ENCODE data around the gene GPR21.

GPR21 gene, protein sequence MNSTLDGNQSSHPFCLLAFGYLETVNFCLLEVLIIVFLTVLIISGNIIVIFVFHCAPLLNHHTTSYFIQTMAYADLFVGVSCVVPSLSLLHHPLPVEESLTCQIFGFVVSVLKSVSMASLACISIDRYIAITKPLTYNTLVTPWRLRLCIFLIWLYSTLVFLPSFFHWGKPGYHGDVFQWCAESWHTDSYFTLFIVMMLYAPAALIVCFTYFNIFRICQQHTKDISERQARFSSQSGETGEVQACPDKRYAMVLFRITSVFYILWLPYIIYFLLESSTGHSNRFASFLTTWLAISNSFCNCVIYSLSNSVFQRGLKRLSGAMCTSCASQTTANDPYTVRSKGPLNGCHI

DNA sequence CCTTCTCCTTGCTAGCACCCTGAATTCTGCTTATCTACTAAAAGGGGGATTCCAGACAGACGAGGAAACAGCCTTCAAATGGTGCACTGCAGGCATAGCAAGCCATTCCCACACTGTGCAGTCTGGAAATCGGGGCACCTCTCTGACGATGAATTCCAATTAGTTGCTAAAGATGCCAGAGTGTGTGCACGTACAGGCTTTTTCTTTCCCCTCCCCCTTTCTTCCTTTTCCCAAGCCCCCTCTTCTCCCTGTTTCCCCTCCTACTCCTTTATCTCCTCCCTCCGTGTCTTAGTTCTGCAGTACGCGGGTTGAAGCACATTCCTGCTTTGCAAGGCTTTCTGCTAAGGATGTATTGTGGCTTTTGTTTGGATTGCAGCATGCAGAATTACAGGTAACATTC lies at the start of gene GPR21:
GPR21 (plus strand) TSS at position 316 of the 400 bp plus-strand sequence. CDS start 900 bp downstream, outside the sequence.
- no peak within 1 kb of the TSS for H3K4me3 ChIP-seq (ENCODE audit: low read depth, low read length)
- in situ Hi-C loops (cut with HindIII; ENCODE audit: low sequenced_read_pairs), result no loop called here
- no peak for DNase-seq (ENCODE audit: low read depth)
- TF ChIP-seq, protein P1, sequence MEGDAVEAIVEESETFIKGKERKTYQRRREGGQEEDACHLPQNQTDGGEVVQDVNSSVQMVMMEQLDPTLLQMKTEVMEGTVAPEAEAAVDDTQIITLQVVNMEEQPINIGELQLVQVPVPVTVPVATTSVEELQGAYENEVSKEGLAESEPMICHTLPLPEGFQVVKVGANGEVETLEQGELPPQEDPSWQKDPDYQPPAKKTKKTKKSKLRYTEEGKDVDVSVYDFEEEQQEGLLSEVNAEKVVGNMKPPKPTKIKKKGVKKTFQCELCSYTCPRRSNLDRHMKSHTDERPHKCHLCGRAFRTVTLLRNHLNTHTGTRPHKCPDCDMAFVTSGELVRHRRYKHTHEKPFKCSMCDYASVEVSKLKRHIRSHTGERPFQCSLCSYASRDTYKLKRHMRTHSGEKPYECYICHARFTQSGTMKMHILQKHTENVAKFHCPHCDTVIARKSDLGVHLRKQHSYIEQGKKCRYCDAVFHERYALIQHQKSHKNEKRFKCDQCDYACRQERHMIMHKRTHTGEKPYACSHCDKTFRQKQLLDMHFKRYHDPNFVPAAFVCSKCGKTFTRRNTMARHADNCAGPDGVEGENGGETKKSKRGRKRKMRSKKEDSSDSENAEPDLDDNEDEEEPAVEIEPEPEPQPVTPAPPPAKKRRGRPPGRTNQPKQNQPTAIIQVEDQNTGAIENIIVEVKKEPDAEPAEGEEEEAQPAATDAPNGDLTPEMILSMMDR (IDR thresholded peaks at IDR 0.05; ENCODE audit: low read depth, low read length, missing control alignments), result no peak

DNA sequence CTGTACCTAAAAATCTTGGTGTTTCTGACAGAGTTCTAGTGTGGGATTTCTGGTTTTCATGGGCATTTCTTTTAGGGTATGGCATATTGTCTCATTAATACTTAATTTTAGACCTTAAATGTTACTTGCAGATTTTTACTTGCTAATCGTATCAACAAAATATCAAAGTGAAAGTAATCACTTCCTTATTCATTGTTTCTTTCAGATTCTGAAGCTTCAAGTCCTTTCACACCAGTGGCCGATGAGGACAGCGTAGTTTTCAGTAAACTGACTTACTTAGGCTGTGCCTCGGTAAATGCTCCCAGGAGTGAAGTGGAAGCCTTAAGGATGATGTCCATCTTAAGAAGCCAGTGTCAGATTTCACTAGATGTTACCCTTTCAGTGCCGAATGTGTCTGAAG lies 47.5 kb upstream of the GPR21 start:
- DNase-seq (ENCODE audit: low read depth), result no peak
- H3K4me3 ChIP-seq (ENCODE audit: low read depth, low read length), result no peak overlapping the region
- in situ Hi-C loops (cut with HindIII; ENCODE audit: low sequenced_read_pairs), result loop anchor here (10.0 kb wide), 1 partner anchor 369 kb away; the partner anchor contains the start of gene CRB2
- TF ChIP-seq, protein P1 (IDR thresholded peaks at IDR 0.05; ENCODE audit: low read depth, low read length, missing control alignments), result no peak

DNA sequence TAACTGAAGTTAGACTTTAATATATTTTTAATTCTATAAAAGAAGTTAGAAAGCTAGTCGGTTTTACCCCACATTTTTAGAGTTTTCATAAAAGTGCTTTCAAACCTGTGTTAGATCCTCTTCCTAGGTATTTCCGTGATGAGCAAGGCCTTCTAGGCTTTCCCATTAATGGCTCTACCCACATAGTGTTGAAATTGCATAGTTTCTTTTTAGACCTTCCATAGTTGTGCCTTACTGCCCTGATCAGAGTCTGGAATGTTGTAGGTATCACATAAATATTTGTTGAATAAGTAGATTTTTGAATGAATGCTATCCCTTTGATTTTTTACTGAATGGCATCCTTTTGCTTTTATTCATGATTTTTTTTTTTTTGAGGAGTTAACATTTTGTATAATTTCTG lies 45.3 kb upstream of the GPR21 start:
- in situ Hi-C loops (cut with HindIII; ENCODE audit: low sequenced_read_pairs), result loop anchor here (10.0 kb wide), 1 partner anchor 367 kb away; the partner anchor contains the start of gene CRB2
- TF ChIP-seq, protein P1 (IDR thresholded peaks at IDR 0.05; ENCODE audit: low read depth, low read length, missing control alignments), result no peak
- no peak overlapping the region for H3K4me3 ChIP-seq (ENCODE audit: low read depth, low read length)

DNA sequence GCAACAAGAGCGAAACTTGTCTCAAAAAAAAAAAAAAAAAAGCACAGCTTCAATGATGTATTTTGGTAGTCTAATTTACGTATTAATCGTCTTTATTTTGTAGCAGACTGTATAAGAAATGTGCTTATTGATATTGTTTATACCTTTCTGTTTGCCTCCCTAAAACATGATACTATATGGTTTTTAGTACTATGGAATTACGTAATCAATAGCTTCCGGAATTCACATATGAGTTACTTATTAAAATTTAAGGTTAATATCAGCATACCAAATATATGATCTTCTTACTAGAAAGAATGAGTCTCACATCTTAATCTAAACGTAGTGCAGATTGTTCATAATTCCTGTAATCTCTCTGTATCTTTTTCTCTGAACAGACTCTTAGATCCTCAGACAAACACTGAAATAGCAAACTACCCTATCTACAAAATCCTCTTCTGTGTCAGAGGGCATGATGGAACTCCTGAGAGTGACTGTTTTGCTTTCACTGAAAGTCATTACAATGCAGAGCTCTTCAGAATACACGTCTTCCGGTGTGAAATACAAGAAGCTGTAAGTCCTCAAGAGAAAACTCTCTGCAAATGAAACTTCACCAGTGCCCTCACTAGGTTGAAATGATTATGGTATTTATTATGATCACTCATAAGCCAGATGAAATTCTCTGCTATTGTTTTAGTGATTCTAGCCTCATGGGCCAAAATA lies 44.4 kb upstream of the GPR21 start:
- H3K4me3 ChIP-seq (ENCODE audit: low read depth, low read length), result no peak overlapping the region
- TF ChIP-seq, protein P1 (IDR thresholded peaks at IDR 0.05; ENCODE audit: low read depth, low read length, missing control alignments), result no peak
- in situ Hi-C loops (cut with HindIII; ENCODE audit: low sequenced_read_pairs), result loop anchor here (10.0 kb wide), 1 partner anchor 366 kb away; the partner anchor contains the start of gene CRB2
- no peak for DNase-seq (ENCODE audit: low read depth)

More for the DNA sequence above, 45.3 kb upstream of the GPR21 start:
- no peak for DNase-seq (ENCODE audit: low read depth)

DNA sequence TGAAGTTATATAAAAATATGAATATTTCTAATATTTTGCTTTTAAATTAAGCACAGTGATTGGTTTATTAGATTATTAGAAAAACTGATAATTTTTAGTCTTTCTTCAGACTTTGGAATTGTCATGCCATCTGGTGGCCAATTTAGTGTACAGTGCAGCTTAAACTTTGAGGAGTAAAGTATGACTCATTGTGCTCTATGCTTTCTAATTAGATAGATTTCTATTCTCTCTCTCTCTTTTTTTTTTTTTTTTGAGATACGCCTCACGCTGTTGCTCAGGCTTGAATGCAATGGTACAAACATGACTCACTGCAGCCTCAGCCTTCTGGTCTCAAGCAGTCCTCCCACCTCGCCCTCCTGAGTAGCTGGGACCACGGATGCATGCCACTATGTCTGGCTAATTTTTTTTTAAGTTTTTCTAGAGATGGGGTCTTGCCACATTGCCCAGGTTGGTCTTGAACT lies 42.1 kb upstream of the GPR21 start:
- in situ Hi-C loops (cut with HindIII; ENCODE audit: low sequenced_read_pairs), result no loop called here
- peak; percentile 78 for DNase-seq (ENCODE audit: low read depth)
- no peak overlapping the region for H3K4me3 ChIP-seq (ENCODE audit: low read depth, low read length)
- TF ChIP-seq, protein P1 (IDR thresholded peaks at IDR 0.05; ENCODE audit: low read depth, low read length, missing control alignments), result peak; percentile 65

DNA sequence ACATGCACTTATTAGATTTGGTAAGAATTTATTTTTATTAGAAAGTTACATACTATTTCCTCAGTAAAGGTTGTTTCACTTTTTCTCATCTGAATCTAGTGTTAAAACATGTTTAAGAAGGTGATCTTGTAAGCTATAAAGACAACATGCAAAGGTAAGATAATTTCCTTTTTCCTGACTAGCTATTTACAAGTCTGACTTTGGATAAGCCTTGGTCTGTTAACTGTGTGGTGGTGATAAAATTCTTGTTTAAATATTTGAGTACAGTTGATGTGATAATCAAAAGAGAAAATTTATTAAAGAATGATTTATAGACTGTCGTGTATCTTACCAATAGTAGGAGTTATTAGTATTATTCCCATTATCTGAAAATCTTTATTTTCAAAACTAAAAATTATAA lies 36.9 kb upstream of the GPR21 start:
- TF ChIP-seq, protein P1 (IDR thresholded peaks at IDR 0.05; ENCODE audit: low read depth, low read length, missing control alignments), result no peak
- no peak for DNase-seq (ENCODE audit: low read depth)
- in situ Hi-C loops (cut with HindIII; ENCODE audit: low sequenced_read_pairs), result no loop called here
- no peak overlapping the region for H3K4me3 ChIP-seq (ENCODE audit: low read depth, low read length)

All from astrocyte of the cerebellum (primary cell).